DND-41 (cell line): ENCODE measurements around the gene DHCR24.

Experiments
- ATAC-seq: fragments of 200-7000 bp; cut with Tn5 transposase; 3 replicates; pipeline ENCODE4 v1.9.1; 2021; ENCODE audit warnings: low read depth; ENCODE audit not compliant: insufficient read depth
- DNase-seq: peaks from one replicate; pipeline ENCODE4 v3.0.0-alpha.2; 2020
- H2AFZ ChIP-seq: 2 replicates; pipeline ENCODE4 v1.6.0; 2012; ENCODE audit warnings: low read depth, low read length
- H3K27ac ChIP-seq: 2 replicates; pipeline ENCODE4 v1.5.1; 2012; ENCODE audit warnings: low read length, inconsistent platforms
- H3K27me3 ChIP-seq: fragments of 200-600 bp; sonication (generic); 2 replicates; pipeline ENCODE4 v1.6.0; 2012; ENCODE audit warnings: low read length, mild to moderate bottlenecking, inconsistent platforms; ENCODE audit not compliant: insufficient read depth, poor library complexity
- H3K36me3 ChIP-seq: 2 replicates; pipeline ENCODE4 v1.5.1; 2012; ENCODE audit warnings: low read length, inconsistent platforms; ENCODE audit not compliant: insufficient read depth
- H3K4me1 ChIP-seq: 2 replicates; pipeline ENCODE4 v1.5.1; 2012; ENCODE audit warnings: mild to moderate bottlenecking, low read length; ENCODE audit not compliant: insufficient read depth
- H3K4me2 ChIP-seq: 2 replicates; pipeline ENCODE4 v1.6.0; 2012; ENCODE audit warnings: mild to moderate bottlenecking, moderate library complexity, low read length, inconsistent platforms; ENCODE audit not compliant: insufficient read depth
- H3K4me3 ChIP-seq, 2 experiments: fragments of 200-600 bp in 1 of 2; shearing (Covaris generic) in 1 of 2; 2 replicates each; pipeline ENCODE4 v1.5.1; 2012 to 2016; ENCODE audit warnings: inconsistent platforms in 2 of 2, low read length in 2 of 2, mild to moderate bottlenecking in 2 of 2, low read depth in 1 of 2, moderate library complexity in 1 of 2
- H3K79me2 ChIP-seq: 2 replicates; pipeline ENCODE4 v1.6.0; 2012; ENCODE audit warnings: low read length, inconsistent platforms; ENCODE audit not compliant: insufficient read depth
- H3K9ac ChIP-seq: 2 replicates; pipeline ENCODE4 v1.6.0; 2012; ENCODE audit warnings: low read depth, mild to moderate bottlenecking, inconsistent platforms, low read length, moderate library complexity
- H3K9me3 ChIP-seq: 2 replicates; pipeline ENCODE4 v1.5.1; 2012; ENCODE audit warnings: low read length, moderate library complexity, mild to moderate bottlenecking, inconsistent platforms; ENCODE audit not compliant: insufficient read depth, severe bottlenecking
- H4K20me1 ChIP-seq: 2 replicates; pipeline ENCODE4 v1.6.0; 2012; ENCODE audit warnings: low read length; ENCODE audit not compliant: insufficient read depth
- EZH2 ChIP-seq: IDR thresholded peaks from 3 replicates; pipeline ENCODE4 v1.6.1; 2012; ENCODE audit warnings: borderline replicate concordance, low read depth, mild to moderate bottlenecking, moderate library complexity, low read length, inconsistent platforms; ENCODE audit not compliant: severe bottlenecking
- TF ChIP-seq, protein P1 (sequence below): IDR thresholded peaks from 2 replicates; pipeline ENCODE4 v1.5.1; 2012; ENCODE audit warnings: borderline replicate concordance, low read length, moderate library complexity, mild to moderate bottlenecking; ENCODE audit not compliant: poor library complexity, severe bottlenecking; ENCODE audit errors: extremely low read depth

The DHCR24 gene

DNA sequence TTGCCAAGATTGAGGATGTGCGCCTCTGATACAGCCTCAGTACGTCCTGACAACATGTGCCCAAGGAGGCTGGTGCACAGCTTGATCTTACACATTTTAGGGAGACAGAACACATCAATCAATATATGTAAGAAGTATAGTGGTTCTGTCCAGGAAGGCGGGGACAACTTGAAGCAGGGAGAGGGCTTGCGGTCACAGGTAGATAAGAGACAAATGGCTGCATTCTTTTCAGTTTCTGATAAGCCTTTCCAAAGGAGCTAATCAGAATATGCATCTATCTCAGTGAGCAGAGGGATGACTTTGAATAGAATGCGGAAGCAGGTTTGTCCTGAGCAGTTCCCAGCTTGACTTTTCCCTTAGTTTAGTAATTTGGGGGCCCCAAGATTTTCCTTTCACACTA lies 10.2 kb downstream of the DHCR24 start:
- no peaks in the 10 kb centered on the region for H3K27me3 ChIP-seq
- peaks cover 36% of the 10 kb centered on the region for H4K20me1 ChIP-seq
- H2AFZ ChIP-seq = no peak overlapping the region
- no peaks in the 10 kb centered on the region for H3K9me3 ChIP-seq
- ATAC-seq (no peak), DNase-seq (no peak)
- H3K9ac ChIP-seq = no peak overlapping the region
- H3K27ac ChIP-seq = no peak overlapping the region
- TF ChIP-seq, protein P1, sequence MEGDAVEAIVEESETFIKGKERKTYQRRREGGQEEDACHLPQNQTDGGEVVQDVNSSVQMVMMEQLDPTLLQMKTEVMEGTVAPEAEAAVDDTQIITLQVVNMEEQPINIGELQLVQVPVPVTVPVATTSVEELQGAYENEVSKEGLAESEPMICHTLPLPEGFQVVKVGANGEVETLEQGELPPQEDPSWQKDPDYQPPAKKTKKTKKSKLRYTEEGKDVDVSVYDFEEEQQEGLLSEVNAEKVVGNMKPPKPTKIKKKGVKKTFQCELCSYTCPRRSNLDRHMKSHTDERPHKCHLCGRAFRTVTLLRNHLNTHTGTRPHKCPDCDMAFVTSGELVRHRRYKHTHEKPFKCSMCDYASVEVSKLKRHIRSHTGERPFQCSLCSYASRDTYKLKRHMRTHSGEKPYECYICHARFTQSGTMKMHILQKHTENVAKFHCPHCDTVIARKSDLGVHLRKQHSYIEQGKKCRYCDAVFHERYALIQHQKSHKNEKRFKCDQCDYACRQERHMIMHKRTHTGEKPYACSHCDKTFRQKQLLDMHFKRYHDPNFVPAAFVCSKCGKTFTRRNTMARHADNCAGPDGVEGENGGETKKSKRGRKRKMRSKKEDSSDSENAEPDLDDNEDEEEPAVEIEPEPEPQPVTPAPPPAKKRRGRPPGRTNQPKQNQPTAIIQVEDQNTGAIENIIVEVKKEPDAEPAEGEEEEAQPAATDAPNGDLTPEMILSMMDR = no peak
- no peak for TF ChIP-seq EZH2
- H3K4me1 ChIP-seq = peaks cover 5% of the 10 kb centered on the region
- H3K4me3 ChIP-seq = no peak overlapping the region
- peaks cover 56% of the 10 kb centered on the region for H3K79me2 ChIP-seq
- H3K4me2 ChIP-seq = no peak overlapping the region
- peaks cover 94% of the 10 kb centered on the region for H3K36me3 ChIP-seq

DNA sequence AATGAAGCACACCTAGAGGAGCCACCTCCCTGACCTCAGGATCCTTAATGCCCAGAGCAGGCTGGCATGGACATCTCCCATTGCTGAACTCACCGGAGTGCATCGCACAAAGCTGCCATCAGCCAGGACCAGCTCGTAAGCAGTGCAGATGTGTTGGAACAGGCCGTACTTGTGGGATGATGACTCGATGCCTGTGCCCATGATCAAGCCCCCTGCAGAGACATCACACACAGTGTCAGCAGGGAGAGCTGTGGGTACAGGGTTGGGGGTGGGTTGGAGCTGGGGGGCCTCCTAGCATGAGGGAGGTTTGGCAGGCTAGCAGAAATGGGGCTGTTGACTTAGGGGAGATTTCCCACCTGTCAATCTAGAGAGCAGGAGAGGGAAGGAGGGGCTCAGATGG lies 12.0 kb downstream of the DHCR24 start:
- peaks cover 45% of the 10 kb centered on the region for H3K79me2 ChIP-seq
- H3K27me3 ChIP-seq = no peaks in the 10 kb centered on the region
- no peaks in the 10 kb centered on the region; the same call in 1 of the 2 replicates for H3K4me1 ChIP-seq
- no peak overlapping the region for H3K27ac ChIP-seq
- ATAC-seq (no peak), DNase-seq (no peak)
- no peak overlapping the region for H3K4me2 ChIP-seq
- H3K9ac ChIP-seq = no peak overlapping the region
- H4K20me1 ChIP-seq = peaks cover 44% of the 10 kb centered on the region
- H3K4me3 ChIP-seq = no peak overlapping the region
- H2AFZ ChIP-seq = no peak overlapping the region
- H3K9me3 ChIP-seq = no peaks in the 10 kb centered on the region
- H3K36me3 ChIP-seq = peaks cover 96% of the 10 kb centered on the region
- no peak for TF ChIP-seq EZH2
- TF ChIP-seq, protein P1 = no peak

DNA sequence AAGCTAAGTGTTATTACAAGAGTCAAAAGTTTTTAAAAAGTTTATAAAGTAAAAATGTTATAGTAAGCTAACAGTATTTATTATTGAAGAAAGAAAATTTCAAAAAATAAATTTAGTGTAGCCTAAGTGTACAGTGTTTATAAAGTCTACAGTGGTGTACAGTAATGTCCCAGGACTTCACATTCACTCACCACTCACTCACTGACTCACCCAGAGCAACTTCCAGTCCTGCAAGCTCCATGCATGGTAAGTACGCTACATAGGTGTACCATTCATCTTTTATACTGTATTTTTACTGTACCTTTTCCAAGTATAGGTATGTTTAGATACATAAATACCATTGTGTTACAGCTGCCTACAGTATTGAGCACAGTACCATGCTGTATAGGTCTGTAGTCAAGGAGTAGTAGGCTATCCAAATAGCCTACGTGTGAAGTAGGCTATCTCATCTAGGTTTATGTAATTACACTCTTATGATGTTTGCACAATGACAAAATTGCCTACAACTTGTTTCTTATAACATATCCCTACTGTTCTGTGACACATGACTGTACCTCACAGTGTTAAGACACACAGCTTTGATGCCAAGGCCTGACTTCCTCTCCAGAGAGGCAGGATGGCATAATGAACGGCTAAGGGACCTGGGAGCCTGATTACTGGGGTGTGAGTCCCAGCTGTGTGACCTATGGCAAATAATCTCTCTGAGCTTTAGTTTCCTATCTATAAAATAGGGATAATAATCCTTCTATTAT lies 12.7 kb downstream of the DHCR24 start:
- TF ChIP-seq EZH2 = no peak
- TF ChIP-seq, protein P1 = no peak
- no peak overlapping the region for H3K9ac ChIP-seq
- no peak overlapping the region for H2AFZ ChIP-seq
- H3K27me3 ChIP-seq = no peaks in the 10 kb centered on the region
- H3K27ac ChIP-seq = no peak overlapping the region
- H3K9me3 ChIP-seq = no peaks in the 10 kb centered on the region
- ATAC-seq = no peak
- H3K4me3 ChIP-seq = no peak overlapping the region
- no peak for DNase-seq
- peaks cover 37% of the 10 kb centered on the region for H3K79me2 ChIP-seq
- H3K4me1 ChIP-seq = no peaks in the 10 kb centered on the region; the same call in 1 of the 2 replicates
- no peak overlapping the region for H3K4me2 ChIP-seq
- peaks cover 42% of the 10 kb centered on the region for H4K20me1 ChIP-seq
- H3K36me3 ChIP-seq = peaks cover 96% of the 10 kb centered on the region
